H1 (cell line): Measurements from ENCODE around the gene ALLC. TPM values are rescaled to one million over a fixed set of nuclear protein-coding genes. Genes with fewer than 3 reads are reported as not detected.

ENCODE experiments used
- CTCF ChIA-PET: fragments of 300-600 bp; sonication (Branson Sonifier 250); formaldehyde crosslinking; loops from one replicate; lab custom pipeline; 2021; ENCODE audit not compliant: partially characterized antibody; lab: Charles Lee
- POLR2A ChIA-PET: fragments of 300-600 bp; sonication (Branson Sonifier 250); formaldehyde crosslinking; loops from one replicate; lab custom pipeline; 2021; ENCODE audit warnings: inconsistent platforms; ENCODE audit not compliant: partially characterized antibody; lab: Charles Lee
- DNase-seq, 2 experiments: peaks; one replicate each; pipeline versions ENCODE4 v3.0.0 to v3.0.0-alpha.2; 2010 to 2022; ENCODE audit warnings: low spot score in 2 of 2, low read depth in 1 of 2, mixed read lengths in 1 of 2
- FAIRE-seq: peaks from 2 replicates; lab custom pipeline; 2011; peaks lifted over from hg19 to GRCh38; lab: Jason Lieb, UNC
- H2AFZ ChIP-seq: 2 replicates; pipeline ENCODE4 v1.8.1; 2012; ENCODE audit warnings: low read length, inconsistent platforms
- H2AK5ac ChIP-seq: 2 replicates; pipeline ENCODE4 v1.6.1; 2013; ENCODE audit warnings: low read depth, low read length
- H2BK120ac ChIP-seq: replicated peaks from 2 replicates; pipeline ENCODE3; 2013; ENCODE audit warnings: low read depth, low read length, inconsistent platforms
- H2BK12ac ChIP-seq: 2 replicates; pipeline ENCODE4 v1.6.1; 2013; ENCODE audit warnings: low read depth, low read length
- H2BK15ac ChIP-seq: 2 replicates; pipeline ENCODE4 v1.6.1; 2013; ENCODE audit warnings: low read length
- H2BK20ac ChIP-seq: 2 replicates; pipeline ENCODE4 v1.6.1; 2013; ENCODE audit warnings: low read length
- H2BK5ac ChIP-seq: 2 replicates; pipeline ENCODE4 v1.6.1; 2013; ENCODE audit warnings: low read depth, low read length
- H3K14ac ChIP-seq: 2 replicates; pipeline ENCODE4 v1.6.1; 2013; ENCODE audit warnings: inconsistent platforms; ENCODE audit not compliant: insufficient read length
- H3K18ac ChIP-seq: 2 replicates; pipeline ENCODE4 v1.6.1; 2013; ENCODE audit warnings: low read length; ENCODE audit errors: extremely low read depth
- H3K23ac ChIP-seq: 2 replicates; pipeline ENCODE4 v1.6.1; 2013; ENCODE audit warnings: inconsistent platforms; ENCODE audit not compliant: insufficient read length
- H3K23me2 ChIP-seq: 2 replicates; pipeline ENCODE4 v1.6.1; 2013; ENCODE audit warnings: low read depth, low read length
- H3K27ac ChIP-seq: 2 replicates; pipeline ENCODE4 v1.6.1; 2011; ENCODE audit warnings: low read depth, low read length, inconsistent platforms
- H3K27me3 ChIP-seq, 4 experiments: replicated peaks in 1 of 4; 1 replicate in 1 of 4; 2 replicates in 3 of 4; pipeline versions ENCODE4 v1.6.1 to v1.8.1; 2011 to 2013; ENCODE audit warnings: low read length in 3 of 4, mild to moderate bottlenecking in 3 of 4, inconsistent platforms in 2 of 4, mixed read lengths in 2 of 4, moderate library complexity in 1 of 4; ENCODE audit not compliant: control insufficient read depth in 3 of 4, insufficient read depth in 3 of 4; ENCODE audit errors: extremely low read depth in 1 of 4
- H3K36me3 ChIP-seq, 4 experiments: 2 replicates each; pipeline versions ENCODE4 v1.6.1 to v1.8.1; 2011 to 2013; ENCODE audit warnings: mild to moderate bottlenecking in 4 of 4, low read length in 3 of 4, moderate library complexity in 2 of 4, control low read depth in 1 of 4, inconsistent platforms in 1 of 4; ENCODE audit not compliant: insufficient read depth in 4 of 4, control insufficient read depth in 2 of 4
- H3K4ac ChIP-seq: replicated peaks from 2 replicates; pipeline ENCODE3; 2013; ENCODE audit warnings: low read length, low read depth, mixed read lengths, inconsistent platforms; ENCODE audit not compliant: insufficient read length
- H3K4me1 ChIP-seq, 4 experiments: replicated peaks in 1 of 4; 1 replicate in 1 of 4; 2 replicates in 3 of 4; pipeline versions ENCODE4 v1.6.1 to v1.8.1; 2011 to 2013; ENCODE audit warnings: low read length in 3 of 4, inconsistent platforms in 2 of 4, mixed read lengths in 1 of 4; ENCODE audit not compliant: insufficient read depth in 4 of 4, control insufficient read depth in 3 of 4
- H3K4me2 ChIP-seq, 2 experiments: 2 replicates each; pipeline versions ENCODE4 v1.6.1 to v1.8.1; 2011 to 2013; ENCODE audit warnings: low read depth in 2 of 2, low read length in 2 of 2, control low read depth in 1 of 2, inconsistent platforms in 1 of 2, mild to moderate bottlenecking in 1 of 2; ENCODE audit not compliant: insufficient read depth in 1 of 2
- H3K4me3 ChIP-seq, 4 experiments: fragments of 200-600, 300-600 bp in 1 of 4; sonication (generic), shearing (Covaris generic), sonication (Bioruptor Twin) in 1 of 4; 2 replicates each; pipeline versions ENCODE4 v1.5.1 to v1.8.1; 2011 to 2016; ENCODE audit warnings: low read length in 4 of 4, low read depth in 3 of 4, control low read depth in 2 of 4, inconsistent platforms in 2 of 4, mild to moderate bottlenecking in 2 of 4, mixed read lengths in 1 of 4, moderate library complexity in 1 of 4; ENCODE audit not compliant: insufficient read depth in 2 of 4; ENCODE audit errors: extremely low read depth in 1 of 4
- H3K56ac ChIP-seq: replicated peaks from 2 replicates; pipeline ENCODE3; 2013; ENCODE audit warnings: low read depth, mild to moderate bottlenecking, mixed read lengths, low read length, inconsistent platforms; ENCODE audit not compliant: insufficient read length
- H3K79me1 ChIP-seq: 2 replicates; pipeline ENCODE4 v1.6.1; 2013; ENCODE audit warnings: low read depth, low read length, control low read depth
- H3K79me2 ChIP-seq, 2 experiments: 2 replicates each; pipeline versions ENCODE4 v1.6.1 to v1.8.1; 2012 to 2013; ENCODE audit warnings: low read length in 2 of 2, mild to moderate bottlenecking in 2 of 2, inconsistent platforms in 1 of 2; ENCODE audit not compliant: insufficient read depth in 2 of 2, control insufficient read depth in 1 of 2
- H3K9ac ChIP-seq, 4 experiments: replicated peaks in 1 of 4; 1 replicate in 1 of 4; 2 replicates in 3 of 4; pipeline versions ENCODE4 v1.6.1 to v1.8.1; 2011 to 2013; ENCODE audit warnings: low read depth in 3 of 4, low read length in 3 of 4, control low read depth in 2 of 4, mild to moderate bottlenecking in 2 of 4, moderate library complexity in 2 of 4, inconsistent platforms in 1 of 4; ENCODE audit errors: extremely low read depth in 1 of 4
- H3K9me3 ChIP-seq, 2 experiments: 2 replicates each; pipeline versions ENCODE4 v1.6.1 to v1.8.1; 2012 to 2013; ENCODE audit warnings: mild to moderate bottlenecking in 2 of 2, moderate library complexity in 2 of 2, control low read depth in 1 of 2, inconsistent platforms in 1 of 2, low read depth in 1 of 2, low read length in 1 of 2, mixed read lengths in 1 of 2; ENCODE audit not compliant: insufficient read depth in 2 of 2
- H4K20me1 ChIP-seq, 2 experiments: replicated peaks in 1 of 2; 2 replicates each; pipeline versions ENCODE3 to v1.8.1; 2011 to 2013; ENCODE audit warnings: inconsistent platforms in 2 of 2, low read length in 2 of 2, mild to moderate bottlenecking in 1 of 2; ENCODE audit not compliant: insufficient read depth in 2 of 2, control insufficient read depth in 1 of 2
- H4K5ac ChIP-seq: 2 replicates; pipeline ENCODE4 v1.6.1; 2013; ENCODE audit warnings: low read length, low read depth, mixed read lengths, inconsistent platforms; ENCODE audit not compliant: insufficient read length
- H4K8ac ChIP-seq: 2 replicates; pipeline ENCODE4 v1.8.0; 2013; ENCODE audit warnings: mild to moderate bottlenecking, moderate library complexity, low read length, inconsistent platforms; ENCODE audit not compliant: insufficient read depth; ENCODE audit errors: extremely low read depth
- H4K91ac ChIP-seq: replicated peaks from 2 replicates; pipeline ENCODE3; 2013; ENCODE audit warnings: low read length, mixed read lengths, inconsistent platforms; ENCODE audit not compliant: insufficient read length
- BCL11A ChIP-seq, 2 experiments: IDR thresholded peaks; one replicate each; pipeline ENCODE4 v1.6.1; 2011; ENCODE audit warnings: low read depth in 2 of 2, low read length in 2 of 2, mild to moderate bottlenecking in 2 of 2
- CTBP2 ChIP-seq: IDR thresholded peaks from 2 replicates; pipeline ENCODE4 v1.7.0; 2011; ENCODE audit warnings: borderline replicate concordance, mild to moderate bottlenecking, moderate library complexity, mixed read lengths, low read length; ENCODE audit not compliant: insufficient read depth, insufficient read length
- GTF2F1 ChIP-seq: IDR thresholded peaks from 2 replicates; pipeline ENCODE4 v1.6.1; 2012; ENCODE audit warnings: low read depth, low read length, improper control_type of control experiment, borderline replicate concordance
- KDM1A ChIP-seq: fragments of 200-600, 300-600 bp; sonication (generic); IDR thresholded peaks from 2 replicates; pipeline ENCODE4 v1.7.1; 2016; ENCODE audit warnings: mild to moderate bottlenecking, low read length, borderline replicate concordance
- POLR2AphosphoS5 ChIP-seq: IDR thresholded peaks from 2 replicates; pipeline ENCODE4 v1.6.1; 2011; ENCODE audit warnings: low read depth, low read length
- RXRA ChIP-seq: IDR thresholded peaks from 2 replicates; pipeline ENCODE4 v1.6.1; 2011; ENCODE audit warnings: low read depth, mild to moderate bottlenecking, low read length, moderate library complexity; ENCODE audit not compliant: insufficient read depth
- SIRT6 ChIP-seq: IDR thresholded peaks from one replicate; pipeline ENCODE4 v1.7.1; 2012; ENCODE audit warnings: low read length, inconsistent platforms
- SP1 ChIP-seq: IDR thresholded peaks from 2 replicates; pipeline ENCODE4 v1.6.1; 2011; ENCODE audit warnings: low read depth, low read length
- YY1 ChIP-seq: IDR thresholded peaks from 2 replicates; pipeline ENCODE4 v1.6.1; 2011; ENCODE audit warnings: low read depth, mild to moderate bottlenecking, low read length
- ZNF274 ChIP-seq: IDR thresholded peaks from 2 replicates; pipeline ENCODE4 v1.7.0; 2012; ENCODE audit warnings: low read length, borderline replicate concordance; ENCODE audit errors: extremely low read depth
- WGBS, 2 experiments: shearing (Covaris generic) in 1 of 2; methylation state at CpG; one replicate each; pipeline versions ENCODE4 v1.1.6 to v1.1.7; 2013 to 2015; ENCODE audit warnings: low lambda C conversion rate in 2 of 2, mixed read lengths in 2 of 2, inconsistent platforms in 1 of 2, low coverage in 1 of 2, missing lambda C conversion rate in 1 of 2; ENCODE audit not compliant: insufficient replicate concordance in 2 of 2, insufficient coverage in 1 of 2, insufficient read length in 1 of 2; ENCODE audit errors: extremely low coverage in 1 of 2, missing lambda C conversion rate in 1 of 2; 5-methylcytosine and 5-hydroxymethylcytosine counted together
- polyA plus RNA-seq, 7 experiments: library from polyadenylated mRNA; depleted of rRNA in 3 of 7; stranded (reverse) in 5 of 7; unstranded in 2 of 7; fragments of >200 nt in 5 of 7; fragments of 200-250 nt in 2 of 7; gene quantifications; 1 replicate in 5 of 7; 2 replicates in 1 of 7; 4 replicates in 1 of 7; pipeline versions ENCODE4 v1.2.1 to v1.2.3, GENCODE V29; 2011 to 2013; ENCODE audit warnings: missing spikeins in 2 of 7, mixed read lengths in 2 of 7
- total RNA-seq: library from RNA; stranded (reverse); fragmentation: NEBNext Ultra II Directional; extraction: Animal tissue kit (Norgen Biotek cat#: 25700); gene quantifications from 2 replicates; pipeline ENCODE4 v1.2.1, GENCODE V29; 2021
- TF ChIP-seq, protein P1 (sequence below): IDR thresholded peaks from 2 replicates; pipeline ENCODE4 v1.6.1; 2012; ENCODE audit warnings: inconsistent platforms
- TF ChIP-seq, protein P2 (sequence below): IDR thresholded peaks from 2 replicates; pipeline ENCODE4 v1.6.1; 2012; ENCODE audit warnings: inconsistent platforms

The ALLC gene
- total and polyA plus RNA-seq, 2 of the 8 experiments (the other 6 are each of a cell fraction or from before 2014, with no cell fraction given) = not detected

DNA sequence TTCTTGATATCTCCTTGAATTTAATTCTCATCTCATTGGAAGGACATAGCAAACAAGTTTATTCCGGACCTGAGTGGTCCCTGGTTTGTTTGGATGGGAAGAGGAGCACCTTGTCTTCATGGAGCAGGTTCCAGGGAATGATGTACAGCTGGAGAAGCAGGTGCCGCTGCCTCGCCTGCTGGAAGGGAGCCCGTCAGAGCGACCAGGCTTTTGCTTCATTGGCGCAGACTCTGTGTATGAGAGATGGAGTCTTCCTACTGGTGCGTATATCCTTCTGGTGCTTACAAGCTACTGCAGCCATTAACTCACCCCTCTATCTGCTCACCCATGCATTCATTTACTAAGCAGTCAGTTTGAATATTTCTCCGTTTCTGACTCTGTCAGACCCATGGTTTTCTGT lies 11.6 kb upstream of the ALLC start:
- Histone ChIP-seq H3K14ac (no peak overlapping the region), H3K36me3 (no peaks in the 10 kb centered on the region), H3K4me3 (no peak overlapping the region), H2BK15ac (no peak overlapping the region), H4K91ac (no peak overlapping the region), H2AFZ (no peak overlapping the region), H3K56ac (no peak overlapping the region), H2BK12ac (no peak overlapping the region), H3K79me2 (no peaks in the 10 kb centered on the region), H3K27ac (no peak overlapping the region), H4K8ac (no peak overlapping the region), H3K23me2 (peaks cover 2% of the 10 kb centered on the region; the same call in 1 of the 2 replicates), H2BK5ac (no peak overlapping the region), H3K79me1 (no peaks in the 10 kb centered on the region; the same call in 1 of the 2 replicates), H3K18ac (no peak overlapping the region), H3K23ac (no peak overlapping the region), H2BK120ac (no peak overlapping the region), H3K4me2 (no peak overlapping the region), H2BK20ac (no peak overlapping the region), H3K9me3 (no peaks in the 10 kb centered on the region), H3K4me1 (peaks cover 0 to 8% (median 3%) of the 10 kb centered on the region in 4 experiments; a peak in 6 of 7 replicates), H3K9ac (no peak overlapping the region), H4K20me1 (no peaks in the 10 kb centered on the region), H2AK5ac (no peak overlapping the region), H4K5ac (no peak overlapping the region), H3K27me3 (no peaks in the 10 kb centered on the region), H3K4ac (no peak overlapping the region)
- WGBS, 2 experiments = 95% methylated on average over 8 of the region's 8 CpGs; no CpG with 5 or more reads in 1 of the 2 experiments
- FAIRE-seq (no peak), DNase-seq (no peak)
- POLR2A ChIA-PET = no interaction called here
- TF ChIP-seq CTBP2 (no peak), RXRA (no peak), YY1 (no peak), SP1 (no peak), SIRT6 (no peak), GTF2F1 (no peak), BCL11A (IDR thresholded peaks at IDR 0.05; ENCODE audit: low read depth in 2 of 2, low read length in 2 of 2) (no peak), POLR2AphosphoS5 (no peak), ZNF274 (no peak), KDM1A (no peak)
- TF ChIP-seq, protein P1, sequence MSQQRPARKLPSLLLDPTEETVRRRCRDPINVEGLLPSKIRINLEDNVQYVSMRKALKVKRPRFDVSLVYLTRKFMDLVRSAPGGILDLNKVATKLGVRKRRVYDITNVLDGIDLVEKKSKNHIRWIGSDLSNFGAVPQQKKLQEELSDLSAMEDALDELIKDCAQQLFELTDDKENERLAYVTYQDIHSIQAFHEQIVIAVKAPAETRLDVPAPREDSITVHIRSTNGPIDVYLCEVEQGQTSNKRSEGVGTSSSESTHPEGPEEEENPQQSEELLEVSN = no peak
- TF ChIP-seq, protein P2, sequence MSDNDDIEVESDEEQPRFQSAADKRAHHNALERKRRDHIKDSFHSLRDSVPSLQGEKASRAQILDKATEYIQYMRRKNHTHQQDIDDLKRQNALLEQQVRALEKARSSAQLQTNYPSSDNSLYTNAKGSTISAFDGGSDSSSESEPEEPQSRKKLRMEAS = no peak
- CTCF ChIA-PET = interaction anchor here (1.0 to 2.7 kb wide), 2 partner anchors 12 to 73 kb away, joined by 3 to 12 read pairs; no protein-coding TSS in a partner anchor
